Stimulated activated CD8-positive, alpha-beta memory T cell treated with anti-CD3 and anti-CD28 coated beads, Interleukin-7, amount 100 ng/mL, for 4 hours (primary cell): ENCODE data around the gene ERVK3-1.

ENCODE experiments used
- DNase-seq, 2 donors: peaks; one replicate each; pipeline ENCODE4 v3.0.0-alpha.2; 2020; ENCODE audit warnings: low read depth in 2 of 2

ERVK3-1 gene

DNA sequence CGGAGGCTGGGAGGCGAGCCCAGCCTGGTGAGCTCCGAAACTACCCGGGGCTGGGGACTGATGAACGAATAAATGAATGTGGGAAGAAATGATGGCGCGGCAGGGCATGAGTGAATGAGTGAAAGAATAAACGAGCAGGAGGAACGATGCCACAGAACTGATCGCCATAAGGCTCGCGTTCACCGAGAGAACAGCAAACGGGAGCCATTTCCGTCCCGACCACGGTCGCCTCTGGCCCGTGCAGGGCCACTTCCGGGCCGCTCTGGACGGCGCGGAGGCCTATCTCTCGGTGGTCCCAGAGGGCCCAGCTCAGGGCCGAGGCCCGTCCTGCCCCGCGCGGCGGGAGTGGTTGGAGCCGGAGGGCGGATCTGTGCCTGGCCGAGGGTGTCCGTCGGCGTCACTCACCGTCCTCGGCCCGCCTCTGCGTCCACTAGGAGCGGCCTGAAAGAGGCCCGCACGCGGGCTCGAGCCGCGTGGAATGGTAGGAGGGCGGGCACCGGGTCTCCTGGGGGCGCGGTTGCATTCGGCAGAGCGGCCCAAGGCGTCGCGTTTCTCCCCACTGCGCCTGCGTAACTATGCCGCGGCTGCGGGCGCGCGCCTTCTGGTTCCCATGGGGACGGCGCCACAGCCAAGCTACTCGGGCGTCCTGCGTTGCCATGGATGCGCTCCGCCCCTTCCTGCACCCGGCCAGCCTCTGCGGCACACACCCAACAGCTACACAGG is 57.3 kb downstream of the ERVK3-1 start, which contains the start of gene ZNF497:
Gene ZNF497 (minus strand): TSS at position 480 of the 723 bp plus-strand sequence. CDS start 5,116 bp downstream, outside the sequence.
- DNase-seq = peak; percentile 91 to 96

GRCh38 chr19:58364146-58364545 is 59.0 kb downstream of the ERVK3-1 start:
- no peak for DNase-seq
